Retinal pigment epithelial cell (primary cell): ENCODE results near the gene ZNF595.
"Not testable (repeated sequence)": the region's sequence is repeated elsewhere in the genome, so short reads cannot be mapped to it uniquely, and the experiment has no call there.

ENCODE experiments used
- DNase-seq: peaks from one replicate; pipeline ENCODE4 v3.0.0-alpha.2; 2010; ENCODE audit warnings: low read depth
- H3K4me3 ChIP-seq: 2 replicates; pipeline ENCODE4 v1.5.1; 2011; ENCODE audit warnings: mild to moderate bottlenecking, low read length, control low read depth, moderate library complexity

ZNF595 gene

DNA sequence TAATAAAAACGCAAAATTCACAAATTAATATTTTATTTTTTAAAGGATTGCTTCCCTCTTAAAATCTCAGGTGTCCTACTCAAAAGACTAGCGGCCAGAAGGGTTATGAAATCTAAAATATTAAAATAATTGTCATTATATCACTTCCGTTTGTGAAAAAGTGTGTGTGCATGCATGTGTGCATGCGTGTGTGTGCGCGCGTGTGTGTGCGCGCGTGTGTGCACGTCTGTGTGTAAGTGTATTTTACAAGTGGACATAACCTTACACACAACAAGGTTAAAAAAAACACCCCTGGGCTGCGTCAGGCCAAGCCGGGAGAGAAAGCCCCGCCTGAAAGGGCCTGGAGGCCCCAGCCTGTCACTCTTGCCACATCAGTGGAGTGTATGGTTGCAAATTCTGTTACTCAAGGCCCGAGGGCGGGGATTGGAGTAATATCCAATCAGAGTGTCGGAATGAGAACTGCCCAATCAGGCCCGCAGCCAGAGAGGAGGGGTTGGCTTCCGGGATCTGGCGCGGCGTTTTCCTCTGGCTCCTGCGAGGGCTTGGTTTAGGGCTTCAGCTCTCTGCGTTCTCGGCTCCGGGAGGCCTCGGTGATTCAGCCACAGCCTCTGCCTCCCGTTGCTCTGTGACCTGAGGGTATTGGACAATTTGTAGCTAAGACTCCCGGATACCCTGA is at the start of gene ZNF595:
TSS of gene ZNF595 (plus strand) at position 518 of the 676 bp plus-strand sequence. CDS start 168 bp downstream, outside the sequence.
- peak within 1 kb of the TSS; percentile 32 for H3K4me3 ChIP-seq
- DNase-seq, result not testable (repeated sequence)

- not testable (repeated sequence) for H3K4me3 ChIP-seq, DNase-seq
Observed at GRCh38 chr4:9937-10870, 42.9 kb upstream of the ZNF595 start.

- H3K4me3 ChIP-seq, DNase-seq: not testable (repeated sequence)
Observed at GRCh38 chr4:11095-11815, 41.9 kb upstream of the ZNF595 start.

GRCh38 chr4:11816-12417 is 41.2 kb upstream of the ZNF595 start:
- H3K4me3 ChIP-seq, DNase-seq: not testable (repeated sequence)

DNA sequence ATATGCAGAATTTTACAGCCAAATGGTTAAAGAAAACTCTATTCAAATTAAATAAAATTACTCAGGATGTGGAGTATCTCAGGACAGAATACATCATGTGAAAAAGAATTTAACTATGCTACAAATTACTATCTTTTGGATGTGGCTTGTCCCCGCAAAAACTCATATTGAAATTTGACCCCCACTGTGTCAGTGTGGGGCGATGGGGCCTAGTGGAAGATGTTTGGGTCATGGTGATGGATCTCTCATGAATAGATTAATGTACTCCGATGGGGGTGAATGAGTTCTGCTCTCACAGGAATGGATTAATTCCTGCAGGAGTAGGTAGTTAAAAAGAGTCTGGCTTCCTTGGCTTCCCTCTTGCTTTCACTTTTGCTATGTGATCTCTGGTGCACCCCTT is 35.0 kb upstream of the ZNF595 start:
- H3K4me3 ChIP-seq, DNase-seq: not testable (repeated sequence)

DNA sequence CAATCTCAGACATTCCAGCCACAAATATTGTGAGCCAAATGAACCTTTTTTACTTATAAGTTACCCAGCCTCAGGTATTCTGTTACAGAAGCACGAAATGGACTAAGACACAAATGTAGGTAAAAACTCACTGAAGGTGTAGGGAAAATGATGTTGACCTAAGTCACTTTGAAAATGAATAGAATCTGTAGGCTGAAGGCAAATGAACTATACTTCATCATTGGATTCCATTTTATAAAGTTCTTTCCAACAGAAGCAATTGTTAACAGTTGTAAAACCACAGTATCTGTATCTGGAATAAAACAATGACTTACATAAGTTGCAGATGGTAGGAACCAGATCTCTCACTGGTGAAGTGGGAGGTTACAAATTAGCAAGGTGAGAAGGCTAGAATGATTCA is 34.5 kb upstream of the ZNF595 start:
- not testable (repeated sequence) for DNase-seq, H3K4me3 ChIP-seq

GRCh38 chr4:22882-23281 is 30.2 kb upstream of the ZNF595 start:
- not testable (repeated sequence) for DNase-seq, H3K4me3 ChIP-seq

- DNase-seq, H3K4me3 ChIP-seq: not testable (repeated sequence)
Observed at GRCh38 chr4:24359-24758, 28.8 kb upstream of the ZNF595 start.

DNA sequence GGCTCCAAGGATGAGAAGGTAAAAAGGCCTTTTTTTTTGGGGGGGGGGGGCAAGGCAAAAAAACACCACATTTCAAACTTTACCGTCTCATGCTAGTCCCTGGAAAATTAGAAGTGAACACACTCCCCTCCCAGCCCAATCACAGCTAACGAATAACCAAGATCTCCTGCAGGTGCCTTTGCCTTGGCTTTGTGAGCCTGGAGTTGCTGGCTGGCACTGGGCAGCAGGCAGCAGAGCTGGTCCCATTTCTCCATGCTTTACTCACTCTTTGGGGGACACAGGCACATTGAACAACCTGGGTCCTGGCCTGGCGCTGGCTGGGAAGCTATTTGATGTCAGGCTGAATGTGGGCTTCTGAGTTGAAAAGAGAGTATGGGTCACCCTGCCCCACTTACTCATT is 25.6 kb upstream of the ZNF595 start:
- not testable (repeated sequence) for DNase-seq, H3K4me3 ChIP-seq

GRCh38 chr4:28767-29542 is 24.2 kb upstream of the ZNF595 start:
- DNase-seq, result not testable (repeated sequence)

DNA sequence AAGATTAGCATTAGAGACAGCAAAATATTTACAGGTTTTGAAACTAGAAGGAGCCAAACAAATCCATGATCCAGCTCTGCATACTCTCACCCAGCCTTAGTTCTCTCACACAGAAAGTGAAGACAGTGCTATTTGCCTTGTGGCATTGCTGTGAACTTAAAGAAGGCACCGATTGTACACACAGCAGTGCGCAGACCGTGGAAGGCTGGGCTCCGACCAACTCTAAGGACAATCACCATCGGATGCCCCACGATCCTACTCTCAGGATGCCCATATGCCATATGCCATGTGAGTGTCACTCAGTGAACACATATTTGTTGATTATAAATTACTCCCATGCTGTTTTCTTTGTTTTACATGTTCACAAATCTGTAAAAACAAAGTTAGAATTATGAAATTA is 19.8 kb upstream of the ZNF595 start:
- DNase-seq, H3K4me3 ChIP-seq: not testable (repeated sequence)

More at GRCh38 chr4:28767-29542, 24.2 kb upstream of the ZNF595 start:
- H3K4me3 ChIP-seq, result not testable (repeated sequence)

DNA sequence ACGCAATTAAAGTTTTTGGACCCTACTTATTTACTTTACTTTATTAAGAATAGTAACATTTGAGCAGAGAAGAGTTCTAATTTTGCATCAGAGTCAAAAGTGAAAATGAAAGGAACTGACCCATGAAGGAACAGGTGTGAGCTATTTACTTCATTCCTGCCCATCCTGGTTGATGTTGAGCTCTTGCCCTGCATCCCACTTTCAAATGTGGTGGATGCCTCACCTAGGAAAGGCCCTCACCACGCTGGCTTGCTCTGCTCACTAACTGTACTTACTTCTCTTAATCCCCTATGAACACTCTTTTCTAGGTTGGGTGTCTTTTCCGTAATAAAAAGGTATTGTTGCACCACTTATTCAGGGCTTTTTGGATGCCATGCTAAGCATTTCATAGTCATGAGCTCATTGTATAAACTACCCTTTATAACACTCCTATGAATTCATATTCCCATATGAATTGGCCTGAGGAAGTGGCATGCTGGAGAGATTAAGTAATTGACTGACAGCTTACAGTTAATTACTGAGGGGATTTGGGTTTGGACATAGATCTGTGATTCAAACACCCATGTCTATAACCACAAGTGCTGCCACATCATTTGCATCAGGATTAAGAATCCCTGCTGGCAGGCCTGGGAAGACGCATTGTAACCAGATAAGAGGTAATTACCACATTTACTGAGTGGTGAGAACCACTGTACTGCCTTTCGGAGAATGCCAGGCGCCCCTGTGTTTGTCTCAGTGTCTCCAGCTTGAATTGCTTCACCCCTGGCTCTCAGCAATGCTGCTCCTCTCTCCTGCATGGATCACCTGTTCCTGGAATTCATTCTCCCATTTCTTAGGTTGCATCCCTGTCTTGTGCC is 16.3 kb upstream of the ZNF595 start:
- not testable (repeated sequence) for DNase-seq, H3K4me3 ChIP-seq

DNA sequence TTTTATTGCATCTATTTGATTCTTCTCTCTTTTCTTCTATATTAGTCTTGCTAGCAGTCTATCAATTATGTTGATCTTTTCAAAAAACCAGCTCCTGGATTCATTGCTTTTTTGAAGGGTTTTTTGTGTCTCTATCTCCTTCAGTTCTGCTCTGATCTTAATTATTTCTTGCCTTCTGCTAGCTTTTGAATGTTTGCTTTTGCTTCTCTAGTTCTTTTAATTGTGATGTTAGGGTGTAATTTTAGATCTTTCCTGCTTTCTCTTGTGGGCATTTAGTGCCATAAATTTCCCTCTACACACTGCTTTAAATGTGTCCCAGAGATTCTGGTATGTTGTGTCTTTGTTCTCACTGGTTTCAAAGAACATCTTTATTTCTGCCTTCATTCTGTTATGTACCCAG is 14.9 kb upstream of the ZNF595 start:
- not testable (repeated sequence) for H3K4me3 ChIP-seq, DNase-seq

GRCh38 chr4:43375-43774 is 9.7 kb upstream of the ZNF595 start:
- not testable (repeated sequence) for H3K4me3 ChIP-seq, DNase-seq

DNA sequence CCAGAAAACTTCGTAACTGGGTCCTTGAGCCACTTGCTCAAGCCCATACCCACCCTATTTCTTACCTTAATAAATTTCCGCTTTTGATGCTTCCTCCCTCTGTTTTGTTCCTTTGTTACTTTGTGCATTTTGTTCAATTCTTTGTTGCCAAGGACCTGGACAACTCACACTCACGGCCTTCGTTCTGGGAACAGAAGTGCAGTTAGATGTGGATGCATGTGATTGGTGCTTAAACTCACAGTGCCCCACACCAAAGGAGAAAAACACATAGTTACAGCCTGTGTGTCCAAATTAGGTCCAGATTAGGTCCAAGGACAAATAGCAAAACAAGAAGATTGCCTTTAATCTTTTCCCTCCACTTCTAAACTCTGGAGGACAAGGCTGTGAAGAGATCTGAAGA is 1.9 kb upstream of the ZNF595 start:
- not testable (repeated sequence) for DNase-seq, H3K4me3 ChIP-seq

DNA sequence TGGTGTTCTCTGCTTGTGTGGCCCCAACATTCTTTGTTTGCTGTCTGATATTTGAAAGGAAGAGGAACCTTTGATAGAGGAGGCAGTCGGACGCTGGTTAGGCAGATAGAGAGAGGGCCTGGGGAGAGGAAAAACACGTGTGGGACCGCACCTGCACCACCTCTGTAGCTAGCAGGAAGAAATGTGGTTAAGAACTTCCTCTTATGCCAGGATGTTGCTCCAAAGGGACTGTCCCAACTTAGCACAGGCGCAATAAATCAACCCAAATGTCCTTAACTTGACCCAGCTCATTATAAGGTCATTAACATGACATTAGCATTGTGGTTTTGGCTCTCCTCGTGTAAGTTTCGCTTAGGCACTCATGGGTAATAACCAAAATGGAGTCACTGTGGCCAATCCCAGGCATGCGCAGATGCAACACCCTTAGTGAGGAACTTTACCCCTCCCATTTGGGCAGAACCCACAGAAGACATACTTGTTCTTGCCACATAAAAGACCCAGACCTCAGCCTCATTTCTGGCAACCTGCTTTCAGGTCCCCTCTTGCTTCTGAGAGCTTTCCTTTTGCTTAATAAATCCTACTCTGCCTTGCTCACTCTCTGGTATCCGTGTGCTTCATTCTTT is 1.4 kb upstream of the ZNF595 start:
- not testable (repeated sequence) for H3K4me3 ChIP-seq, DNase-seq

DNA sequence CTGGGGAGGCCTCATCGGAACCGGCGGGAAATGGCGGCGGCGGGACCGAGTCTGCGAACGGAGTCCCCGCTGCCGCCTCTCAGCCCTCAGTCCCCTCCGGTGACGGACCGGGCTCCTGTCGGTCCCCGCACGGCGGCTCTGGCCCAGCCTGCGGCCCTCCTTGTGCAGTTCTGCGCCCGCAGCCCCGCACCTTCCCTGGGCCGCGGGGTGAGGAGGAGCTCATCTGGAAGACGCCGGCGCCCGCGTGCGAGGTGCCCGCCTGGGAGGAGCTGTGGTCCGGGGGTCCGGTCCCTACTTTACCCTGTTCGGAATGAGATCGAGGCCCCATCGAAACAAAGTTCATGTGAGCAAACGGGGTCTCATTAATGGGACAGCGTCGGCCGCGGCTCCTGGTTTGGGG is 400 bp downstream of the ZNF595 start:
- H3K4me3 ChIP-seq, result not testable (repeated sequence)

More for the DNA sequence above, 400 bp downstream of the ZNF595 start:
- not testable (repeated sequence) for DNase-seq
